DND-41 (cell line): ENCODE results near the gene SEMA3A.

Experiments
- ATAC-seq: fragments of 200-7000 bp; cut with Tn5 transposase; 3 replicates; pipeline ENCODE4 v1.9.1; 2021; ENCODE audit warnings: low read depth; ENCODE audit not compliant: insufficient read depth
- DNase-seq: peaks from one replicate; pipeline ENCODE4 v3.0.0-alpha.2; 2020
- H2AFZ ChIP-seq: 2 replicates; pipeline ENCODE4 v1.6.0; 2012; ENCODE audit warnings: low read depth, low read length
- H3K27ac ChIP-seq: 2 replicates; pipeline ENCODE4 v1.5.1; 2012; ENCODE audit warnings: low read length, inconsistent platforms
- H3K27me3 ChIP-seq: fragments of 200-600 bp; sonication (generic); 2 replicates; pipeline ENCODE4 v1.6.0; 2012; ENCODE audit warnings: low read length, mild to moderate bottlenecking, inconsistent platforms; ENCODE audit not compliant: insufficient read depth, poor library complexity
- H3K36me3 ChIP-seq: 2 replicates; pipeline ENCODE4 v1.5.1; 2012; ENCODE audit warnings: low read length, inconsistent platforms; ENCODE audit not compliant: insufficient read depth
- H3K4me1 ChIP-seq: 2 replicates; pipeline ENCODE4 v1.5.1; 2012; ENCODE audit warnings: mild to moderate bottlenecking, low read length; ENCODE audit not compliant: insufficient read depth
- H3K4me2 ChIP-seq: 2 replicates; pipeline ENCODE4 v1.6.0; 2012; ENCODE audit warnings: mild to moderate bottlenecking, moderate library complexity, low read length, inconsistent platforms; ENCODE audit not compliant: insufficient read depth
- H3K4me3 ChIP-seq, 2 experiments: fragments of 200-600 bp in 1 of 2; shearing (Covaris generic) in 1 of 2; 2 replicates each; pipeline ENCODE4 v1.5.1; 2012 to 2016; ENCODE audit warnings: inconsistent platforms in 2 of 2, low read length in 2 of 2, mild to moderate bottlenecking in 2 of 2, low read depth in 1 of 2, moderate library complexity in 1 of 2
- H3K79me2 ChIP-seq: 2 replicates; pipeline ENCODE4 v1.6.0; 2012; ENCODE audit warnings: low read length, inconsistent platforms; ENCODE audit not compliant: insufficient read depth
- H3K9ac ChIP-seq: 2 replicates; pipeline ENCODE4 v1.6.0; 2012; ENCODE audit warnings: low read depth, mild to moderate bottlenecking, inconsistent platforms, low read length, moderate library complexity
- H3K9me3 ChIP-seq: 2 replicates; pipeline ENCODE4 v1.5.1; 2012; ENCODE audit warnings: low read length, moderate library complexity, mild to moderate bottlenecking, inconsistent platforms; ENCODE audit not compliant: insufficient read depth, severe bottlenecking
- H4K20me1 ChIP-seq: 2 replicates; pipeline ENCODE4 v1.6.0; 2012; ENCODE audit warnings: low read length; ENCODE audit not compliant: insufficient read depth
- CTCF ChIP-seq: IDR thresholded peaks from 2 replicates; pipeline ENCODE4 v1.5.1; 2012; ENCODE audit warnings: borderline replicate concordance, low read length, moderate library complexity, mild to moderate bottlenecking; ENCODE audit not compliant: poor library complexity, severe bottlenecking; ENCODE audit errors: extremely low read depth
- EZH2 ChIP-seq: IDR thresholded peaks from 3 replicates; pipeline ENCODE4 v1.6.1; 2012; ENCODE audit warnings: borderline replicate concordance, low read depth, mild to moderate bottlenecking, moderate library complexity, low read length, inconsistent platforms; ENCODE audit not compliant: severe bottlenecking

SEMA3A gene

GRCh38 chr7:84139986-84140729, 54.4 kb downstream of the SEMA3A start:
- H3K9me3 ChIP-seq, result no peaks in the 10 kb centered on the region
- ATAC-seq (no peak), DNase-seq (no peak)
- no peaks in the 10 kb centered on the region for H3K36me3 ChIP-seq
- H3K27ac ChIP-seq, result no peak overlapping the region
- H3K79me2 ChIP-seq, result no peaks in the 10 kb centered on the region
- H4K20me1 ChIP-seq, result no peaks in the 10 kb centered on the region
- H3K4me1 ChIP-seq, result no peaks in the 10 kb centered on the region
- no peaks in the 10 kb centered on the region for H3K27me3 ChIP-seq
- H2AFZ ChIP-seq, result no peak overlapping the region
- TF ChIP-seq EZH2, result no peak
- TF ChIP-seq CTCF, result no peak
- H3K4me3 ChIP-seq, result no peak overlapping the region
- no peak overlapping the region for H3K9ac ChIP-seq
- H3K4me2 ChIP-seq, result no peak overlapping the region

DNA sequence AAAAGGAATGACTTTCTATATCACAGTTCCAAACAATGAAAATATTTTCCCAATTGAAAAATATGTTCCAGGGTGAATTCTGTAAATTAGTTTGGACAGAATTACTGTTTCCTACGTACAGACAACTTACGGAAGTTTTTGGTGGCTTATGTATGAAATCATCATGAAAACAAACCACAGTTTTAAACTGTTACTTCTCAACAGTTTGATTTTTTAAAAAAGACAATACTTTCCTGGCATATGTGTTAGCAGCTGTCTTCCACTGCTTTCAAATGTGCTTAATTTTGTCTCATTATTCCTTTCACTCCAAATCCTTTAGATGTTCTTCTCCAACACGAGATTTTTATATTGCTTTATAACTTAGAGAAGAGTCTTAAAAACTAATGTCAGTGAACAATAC, 56.2 kb downstream of the SEMA3A start:
- Histone ChIP-seq H2AFZ (no peak overlapping the region), H3K4me2 (no peak overlapping the region), H3K79me2 (no peaks in the 10 kb centered on the region), H3K36me3 (no peaks in the 10 kb centered on the region), H3K9me3 (no peaks in the 10 kb centered on the region), H3K4me1 (no peaks in the 10 kb centered on the region), H3K27me3 (no peaks in the 10 kb centered on the region), H3K4me3 (no peak overlapping the region), H3K9ac (no peak overlapping the region), H3K27ac (no peak overlapping the region), H4K20me1 (no peaks in the 10 kb centered on the region)
- TF ChIP-seq CTCF (no peak), EZH2 (no peak)
- no peak for ATAC-seq
- no peak for DNase-seq

DNA sequence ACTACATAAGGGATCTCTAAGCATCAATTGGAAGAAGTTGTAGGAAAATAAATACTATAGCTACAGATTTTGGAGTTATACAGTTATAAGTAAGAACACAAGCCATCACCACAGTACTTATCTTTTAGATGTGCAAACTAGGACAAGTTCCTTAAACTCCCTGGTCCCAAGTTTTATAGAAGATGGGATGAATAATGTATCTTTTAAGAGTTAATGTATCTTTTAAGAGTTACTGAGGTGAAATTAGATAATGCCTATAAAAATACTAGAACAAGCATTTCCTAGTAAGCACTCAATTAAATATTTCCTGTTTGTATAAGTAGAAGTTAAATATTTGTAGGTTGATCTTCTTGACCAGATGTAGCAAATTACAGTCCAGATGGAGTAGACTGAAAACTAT, 56.8 kb downstream of the SEMA3A start:
- Histone ChIP-seq H3K4me2 (no peak overlapping the region), H3K9ac (no peak overlapping the region), H3K4me1 (no peaks in the 10 kb centered on the region), H4K20me1 (no peaks in the 10 kb centered on the region), H2AFZ (no peak overlapping the region), H3K79me2 (no peaks in the 10 kb centered on the region), H3K9me3 (no peaks in the 10 kb centered on the region), H3K27me3 (no peaks in the 10 kb centered on the region), H3K36me3 (no peaks in the 10 kb centered on the region), H3K27ac (no peak overlapping the region), H3K4me3 (no peak overlapping the region)
- TF ChIP-seq EZH2, result no peak
- no peak for TF ChIP-seq CTCF
- no peak for ATAC-seq
- no peak for DNase-seq
